Panc1 (cell line): ENCODE data around the gene ROR1. TPM values are rescaled to one million over a fixed set of nuclear protein-coding genes. Genes with fewer than 3 reads are reported as not detected.

ENCODE experiments used
- ATAC-seq: fragments of 200-7000 bp; cut with Tn5 transposase; 2 replicates; pipeline ENCODE4 v1.9.1; 2020; ENCODE audit warnings: mild to moderate bottlenecking, moderate library complexity
- BruUV-seq: library from RNA; stranded (reverse); fragments of 400-500 nt; replicated peaks from 2 replicates; lab custom pipeline; 2021; lab: Mats Ljungman, UMichigan
- CTCF ChIA-PET: fragments of 300-600 bp; sonication (Branson Sonifier 250); formaldehyde crosslinking; loops from one replicate; lab custom pipeline; 2022; ENCODE audit warnings: antibody characterized with exemption; lab: Charles Lee
- POLR2A ChIA-PET: fragments of 300-600 bp; sonication (Branson Sonifier 250); formaldehyde crosslinking; loops from one replicate; lab custom pipeline; 2022; ENCODE audit warnings: antibody characterized with exemption; lab: Charles Lee
- DNase-seq: peaks from one replicate; pipeline ENCODE4 v3.0.0-alpha.2; 2010; ENCODE audit warnings: low read depth, low spot score
- H3K27ac ChIP-seq: 2 replicates; pipeline ENCODE4 v1.5.1; 2011; ENCODE audit warnings: mild to moderate bottlenecking, low read length, inconsistent platforms
- H3K27me3 ChIP-seq: fragments of 200-500 bp; sonication (Bioruptor generic); 2 replicates; pipeline ENCODE4 v1.6.0; 2014; ENCODE audit warnings: low read length, inconsistent platforms; ENCODE audit not compliant: control insufficient read depth, insufficient read depth
- H3K36me3 ChIP-seq: fragments of 200-500 bp; sonication (Bioruptor generic); 2 replicates; pipeline ENCODE4 v1.5.1; 2014; ENCODE audit warnings: inconsistent platforms, mild to moderate bottlenecking, low read length, moderate library complexity; ENCODE audit not compliant: control insufficient read depth, insufficient read depth
- H3K4me1 ChIP-seq: 2 replicates; pipeline ENCODE4 v1.5.1; 2011; ENCODE audit warnings: inconsistent platforms, mild to moderate bottlenecking, low read length, moderate library complexity; ENCODE audit not compliant: control insufficient read depth, insufficient read depth
- H3K4me3 ChIP-seq, 2 experiments: 2 replicates each; pipeline ENCODE4 v1.5.1; 2011 to 2012; ENCODE audit warnings: low read depth in 2 of 2, low read length in 2 of 2, mild to moderate bottlenecking in 2 of 2, inconsistent platforms in 1 of 2, moderate library complexity in 1 of 2
- H3K9me3 ChIP-seq: fragments of 200-500 bp; sonication (Bioruptor generic); 2 replicates; pipeline ENCODE4 v1.5.1; 2014; ENCODE audit warnings: low read depth, mild to moderate bottlenecking, inconsistent platforms, low read length, moderate library complexity; ENCODE audit not compliant: control insufficient read depth, insufficient read depth
- CTCF ChIP-seq: fragments of 450-650 bp; IDR thresholded peaks from 2 replicates; pipeline ENCODE4 v1.5.1; 2017; ENCODE audit warnings: mild to moderate bottlenecking
- POLR2AphosphoS5 ChIP-seq: IDR thresholded peaks from 2 replicates; pipeline ENCODE4 v1.6.1; 2012; ENCODE audit warnings: mild to moderate bottlenecking, low read depth, low read length, moderate library complexity
- REST ChIP-seq, 2 experiments: IDR thresholded peaks; 2 replicates each; pipeline ENCODE4 v1.6.1; 2011 to 2012; ENCODE audit warnings: low read depth in 2 of 2, control low read depth in 1 of 2, low read length in 1 of 2, mild to moderate bottlenecking in 1 of 2, moderate library complexity in 1 of 2; ENCODE audit not compliant: insufficient read depth in 1 of 2
- SIN3A ChIP-seq: IDR thresholded peaks from 2 replicates; pipeline ENCODE4 v1.6.1; 2012; ENCODE audit warnings: low read depth, mild to moderate bottlenecking, low read length, moderate library complexity, borderline replicate concordance; ENCODE audit not compliant: insufficient read depth
- TCF7L2 ChIP-seq: IDR thresholded peaks from 2 replicates; pipeline ENCODE4 v1.6.1; 2011; ENCODE audit warnings: mild to moderate bottlenecking, low read depth, low read length, inconsistent platforms
- in situ Hi-C: cut with HindIII; loops from 2 replicates; pipeline ENCODE4 v1.10.0; 2016; ENCODE audit warnings: low sequenced_read_pairs, low pct_unique_long_range_greater_than_20kb
- intact Hi-C: fragments of 100-400 bp; cut with micrococcal nuclease; formaldehyde crosslinking; loops from one replicate; pipeline ENCODE4 v1.10.0; 2022; ENCODE audit not compliant: unreplicated experiment
- total RNA-seq: library from RNA; stranded (reverse); gene quantifications from one replicate; pipeline ENCODE4 v1.2.1, GENCODE V29; 2021; ENCODE audit not compliant: unreplicated experiment

ROR1 gene
- total RNA-seq, 1 experiment from 2014 or later = 19.3 TPM

GRCh38 chr1:64209221-64209620, 435.4 kb downstream of the ROR1 start:
- no peaks in the 10 kb centered on the region for H3K9me3 ChIP-seq
- in situ Hi-C loops (no loop called here), intact Hi-C loops (no loop called here)
- BruUV-seq = no TSS peak
- POLR2A ChIA-PET = no interaction called here
- ATAC-seq (no peak), DNase-seq (no peak)
- no peaks in the 10 kb centered on the region for H3K4me1 ChIP-seq
- H3K4me3 ChIP-seq = no peak overlapping the region
- CTCF ChIA-PET = no interaction called here
- no peaks in the 10 kb centered on the region for H3K27me3 ChIP-seq
- TF ChIP-seq CTCF (no peak), POLR2AphosphoS5 (no peak), TCF7L2 (no peak), REST (IDR thresholded peaks at IDR 0.05; ENCODE audit: insufficient read depth in 1 of 2, low read depth in 2 of 2, low read length in 1 of 2) (no peak), SIN3A (no peak)
- no peaks in the 10 kb centered on the region for H3K36me3 ChIP-seq
- H3K27ac ChIP-seq = no peak overlapping the region

GRCh38 chr1:64212031-64212430, 438.2 kb downstream of the ROR1 start:
- intact Hi-C loops = no loop called here
- Histone ChIP-seq H3K9me3 (no peaks in the 10 kb centered on the region), H3K27ac (no peak overlapping the region), H3K4me3 (no peak overlapping the region), H3K4me1 (no peaks in the 10 kb centered on the region), H3K36me3 (no peaks in the 10 kb centered on the region), H3K27me3 (no peaks in the 10 kb centered on the region)
- TF ChIP-seq TCF7L2 (no peak), SIN3A (no peak), POLR2AphosphoS5 (no peak), REST (IDR thresholded peaks at IDR 0.05; ENCODE audit: insufficient read depth in 1 of 2, low read depth in 2 of 2, low read length in 1 of 2) (no peak), CTCF (no peak)
- ATAC-seq (no peak), DNase-seq (no peak)
- ChIA-PET CTCF (no interaction called here), POLR2A (no interaction called here)
- BruUV-seq = no TSS peak
- in situ Hi-C loops = no loop called here
